Measurements from ENCODE around the gene UCN. TPM values are rescaled to one million over a fixed set of nuclear protein-coding genes. Genes with fewer than 3 reads are reported as not detected.

UCN gene
- total and polyA plus RNA-seq, 10 of the 15 experiments (the other 5 are each of a cell fraction or from before 2014, with no cell fraction given), result 0.10 to 3.8 (median 1.1) TPM; not detected in 1

DNA sequence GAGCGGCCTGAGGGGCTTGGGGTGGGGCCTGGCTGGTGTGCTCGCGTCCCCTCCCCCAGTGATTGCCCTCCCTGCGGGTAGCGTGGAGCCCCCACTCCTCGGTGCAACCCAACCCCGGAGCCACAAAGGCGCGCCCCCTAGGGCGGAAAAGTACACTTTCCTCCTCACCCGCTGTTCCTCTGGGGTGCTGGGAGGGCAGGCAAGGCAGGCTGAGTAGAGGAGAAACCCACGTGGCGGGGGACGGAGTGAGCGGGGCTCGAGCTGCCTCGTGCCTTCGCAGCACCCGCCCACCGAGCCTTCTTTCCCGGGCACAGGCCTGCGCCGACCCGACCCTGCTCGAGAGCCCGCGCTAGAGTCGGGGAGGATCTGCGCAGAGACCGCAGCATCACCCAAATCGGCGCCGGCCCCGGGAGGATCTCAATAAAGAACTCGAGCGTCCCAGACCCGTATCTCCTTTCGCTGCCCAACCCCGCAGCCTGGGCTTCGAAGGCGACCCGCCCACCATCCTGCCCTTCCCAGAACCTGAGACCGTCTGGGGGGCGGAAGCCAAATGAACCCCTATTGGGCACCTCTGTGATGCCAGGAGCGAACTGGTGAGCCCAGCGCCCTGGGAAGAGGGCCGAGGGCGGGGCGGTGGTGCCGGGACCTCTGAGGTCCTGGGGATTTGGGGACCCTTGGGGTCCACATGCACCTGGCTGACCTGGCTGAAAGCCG lies 1.5 kb downstream of the UCN start:
- TF ChIP-seq JUND (IDR thresholded peaks at IDR 0.05; ENCODE audit: low read depth, low read length) (no peak), CREB1 (IDR thresholded peaks at IDR 0.05; ENCODE audit: low read depth) (no peak), LARP7 (IDR thresholded peaks at IDR 0.05) (no peak)
- Histone ChIP-seq H3K36me3 (ENCODE audit: control insufficient read depth in 2 of 2, insufficient read depth in 2 of 2, low read length in 1 of 2) (peaks cover 0 to 3% of the 10 kb centered on the region in 2 experiments; a peak in 1 of 4 replicates), H3K4me2 (ENCODE audit: control insufficient read depth, insufficient read depth) (no peak overlapping the region), H3K4me1 (ENCODE audit: control insufficient read depth, insufficient read depth, low read length) (no peaks in the 10 kb centered on the region), H3K4me3 (no peak overlapping the region), H3K9ac (ENCODE audit: control insufficient read depth, insufficient read depth, low read length) (no peak overlapping the region), H4K20me1 (ENCODE audit: control insufficient read depth, insufficient read depth) (no peaks in the 10 kb centered on the region), H3K9me3 (replicated peaks; ENCODE audit: control insufficient read depth, insufficient read depth, low read length) (no peaks in the 10 kb centered on the region; the same call in 2 of the 3 replicates), H3K27ac (ENCODE audit: control insufficient read depth, insufficient read depth) (no peak overlapping the region), H2AFZ (ENCODE audit: control insufficient read depth, low read depth, low read length) (no peak overlapping the region), H3K27me3 (replicated peaks in 1 of 2; ENCODE audit: control insufficient read depth in 2 of 2, insufficient read depth in 2 of 2, low read length in 1 of 2) (no peaks in the 10 kb centered on the region; a peak in 1 of 4 replicates), H3K79me2 (ENCODE audit: control insufficient read depth, insufficient read depth, low read length) (no peaks in the 10 kb centered on the region)
- POLR2A ChIA-PET, result no interaction called here
- in situ Hi-C loops (cut with MboI), result no loop called here
- RAD21 ChIA-PET (ENCODE audit: unreplicated experiment), result no interaction called here
- no TSS peak for BruUV-seq (replicated peaks)
- ATAC-seq (peak; percentile 51), FAIRE-seq (no peak), DNase-seq (ENCODE audit: low read depth, low spot score) (no peak)
- CTCF ChIA-PET, result no interaction called here
- intact Hi-C loops (cut with micrococcal nuclease; ENCODE audit: unreplicated experiment), result no loop called here
- SMC1A ChIA-PET (ENCODE audit: uncharacterized antibody, unreplicated experiment), result no interaction called here
- 18% methylated on average over 49 of the region's 51 CpGs for WGBS (ENCODE audit: insufficient coverage, insufficient replicate concordance, low lambda C conversion rate, missing lambda C conversion rate)

DNA sequence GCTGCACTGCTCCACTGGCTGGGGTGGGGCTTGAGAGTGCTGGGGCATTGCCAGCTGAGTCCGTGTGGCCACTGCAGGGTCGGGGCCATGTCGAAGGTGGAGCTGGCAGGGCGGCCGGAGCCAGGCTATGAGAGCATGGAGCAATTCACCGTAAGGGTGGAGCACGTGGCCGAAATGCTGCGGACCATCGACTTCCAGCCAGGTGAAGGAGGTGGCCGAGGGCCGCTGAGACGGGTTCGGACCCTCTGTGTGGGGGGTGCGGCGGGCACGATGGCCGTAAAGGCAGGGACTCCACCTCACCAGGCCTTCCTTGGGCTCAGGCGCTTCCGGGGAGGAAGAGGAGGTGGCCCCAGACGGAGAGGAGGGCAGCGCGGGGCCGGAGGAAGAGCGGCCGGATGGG lies 2.1 kb downstream of the UCN start:
- Histone ChIP-seq H3K9ac (ENCODE audit: control insufficient read depth, insufficient read depth, low read length) (no peak overlapping the region), H2AFZ (ENCODE audit: control insufficient read depth, low read depth, low read length) (no peak overlapping the region), H3K36me3 (ENCODE audit: control insufficient read depth in 2 of 2, insufficient read depth in 2 of 2, low read length in 1 of 2) (no peaks in the 10 kb centered on the region), H3K9me3 (replicated peaks; ENCODE audit: control insufficient read depth, insufficient read depth, low read length) (no peaks in the 10 kb centered on the region; the same call in 2 of the 3 replicates), H3K4me2 (ENCODE audit: control insufficient read depth, insufficient read depth) (no peak overlapping the region), H3K79me2 (ENCODE audit: control insufficient read depth, insufficient read depth, low read length) (no peaks in the 10 kb centered on the region), H3K27ac (ENCODE audit: control insufficient read depth, insufficient read depth) (no peak overlapping the region), H3K27me3 (replicated peaks in 1 of 2; ENCODE audit: control insufficient read depth in 2 of 2, insufficient read depth in 2 of 2, low read length in 1 of 2) (no peaks in the 10 kb centered on the region; a peak in 1 of 4 replicates), H4K20me1 (ENCODE audit: control insufficient read depth, insufficient read depth) (no peaks in the 10 kb centered on the region), H3K4me3 (no peak overlapping the region), H3K4me1 (ENCODE audit: control insufficient read depth, insufficient read depth, low read length) (no peaks in the 10 kb centered on the region)
- 77% methylated on average over 17 of the region's 26 CpGs for WGBS (ENCODE audit: insufficient coverage, insufficient replicate concordance, low lambda C conversion rate, missing lambda C conversion rate)
- intact Hi-C loops (cut with micrococcal nuclease; ENCODE audit: unreplicated experiment) (no loop called here), in situ Hi-C loops (cut with MboI) (no loop called here)
- ATAC-seq, result no peak; the same call in 1 of the 3 replicates
- no peak for DNase-seq (ENCODE audit: low read depth, low spot score)
- no peak for FAIRE-seq
- ChIA-PET POLR2A (no interaction called here), SMC1A (ENCODE audit: uncharacterized antibody, unreplicated experiment) (no interaction called here), CTCF (interaction anchor here (0.6 to 1.4 kb wide), 2 partner anchors 27 to 198 kb away, joined by 3 read pairs; no protein-coding TSS in a partner anchor), RAD21 (ENCODE audit: unreplicated experiment) (no interaction called here)
- BruUV-seq (replicated peaks), result no TSS peak
- TF ChIP-seq RFX5 (IDR thresholded peaks at IDR 0.05; ENCODE audit: low read depth, low read length), result no peak
- TF ChIP-seq HDGF (IDR thresholded peaks at IDR 0.05), result no peak
- TF ChIP-seq, protein P1, sequence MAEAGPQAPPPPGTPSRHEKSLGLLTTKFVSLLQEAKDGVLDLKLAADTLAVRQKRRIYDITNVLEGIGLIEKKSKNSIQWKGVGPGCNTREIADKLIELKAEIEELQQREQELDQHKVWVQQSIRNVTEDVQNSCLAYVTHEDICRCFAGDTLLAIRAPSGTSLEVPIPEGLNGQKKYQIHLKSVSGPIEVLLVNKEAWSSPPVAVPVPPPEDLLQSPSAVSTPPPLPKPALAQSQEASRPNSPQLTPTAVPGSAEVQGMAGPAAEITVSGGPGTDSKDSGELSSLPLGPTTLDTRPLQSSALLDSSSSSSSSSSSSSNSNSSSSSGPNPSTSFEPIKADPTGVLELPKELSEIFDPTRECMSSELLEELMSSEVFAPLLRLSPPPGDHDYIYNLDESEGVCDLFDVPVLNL (IDR thresholded peaks at IDR 0.05; ENCODE audit: low read depth, low read length), result no peak
- TF ChIP-seq, protein P2, sequence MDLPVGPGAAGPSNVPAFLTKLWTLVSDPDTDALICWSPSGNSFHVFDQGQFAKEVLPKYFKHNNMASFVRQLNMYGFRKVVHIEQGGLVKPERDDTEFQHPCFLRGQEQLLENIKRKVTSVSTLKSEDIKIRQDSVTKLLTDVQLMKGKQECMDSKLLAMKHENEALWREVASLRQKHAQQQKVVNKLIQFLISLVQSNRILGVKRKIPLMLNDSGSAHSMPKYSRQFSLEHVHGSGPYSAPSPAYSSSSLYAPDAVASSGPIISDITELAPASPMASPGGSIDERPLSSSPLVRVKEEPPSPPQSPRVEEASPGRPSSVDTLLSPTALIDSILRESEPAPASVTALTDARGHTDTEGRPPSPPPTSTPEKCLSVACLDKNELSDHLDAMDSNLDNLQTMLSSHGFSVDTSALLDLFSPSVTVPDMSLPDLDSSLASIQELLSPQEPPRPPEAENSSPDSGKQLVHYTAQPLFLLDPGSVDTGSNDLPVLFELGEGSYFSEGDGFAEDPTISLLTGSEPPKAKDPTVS (IDR thresholded peaks at IDR 0.05; ENCODE audit: low read depth, low read length), result no peak
- no peak for TF ChIP-seq IKZF1 (conservative IDR thresholded peaks at IDR 0.05)
- TF ChIP-seq, protein P3, sequence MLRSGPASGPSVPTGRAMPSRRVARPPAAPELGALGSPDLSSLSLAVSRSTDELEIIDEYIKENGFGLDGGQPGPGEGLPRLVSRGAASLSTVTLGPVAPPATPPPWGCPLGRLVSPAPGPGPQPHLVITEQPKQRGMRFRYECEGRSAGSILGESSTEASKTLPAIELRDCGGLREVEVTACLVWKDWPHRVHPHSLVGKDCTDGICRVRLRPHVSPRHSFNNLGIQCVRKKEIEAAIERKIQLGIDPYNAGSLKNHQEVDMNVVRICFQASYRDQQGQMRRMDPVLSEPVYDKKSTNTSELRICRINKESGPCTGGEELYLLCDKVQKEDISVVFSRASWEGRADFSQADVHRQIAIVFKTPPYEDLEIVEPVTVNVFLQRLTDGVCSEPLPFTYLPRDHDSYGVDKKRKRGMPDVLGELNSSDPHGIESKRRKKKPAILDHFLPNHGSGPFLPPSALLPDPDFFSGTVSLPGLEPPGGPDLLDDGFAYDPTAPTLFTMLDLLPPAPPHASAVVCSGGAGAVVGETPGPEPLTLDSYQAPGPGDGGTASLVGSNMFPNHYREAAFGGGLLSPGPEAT (IDR thresholded peaks at IDR 0.05; ENCODE audit: low read depth), result no peak
- no peak for TF ChIP-seq MEF2B (IDR thresholded peaks at IDR 0.05; ENCODE audit: partially characterized antibody, poor library complexity, severe bottlenecking)
- TF ChIP-seq RB1 (IDR thresholded peaks at IDR 0.05; ENCODE audit: borderline replicate concordance), result no peak
- no peak for TF ChIP-seq BRCA1 (IDR thresholded peaks at IDR 0.05; ENCODE audit: low read depth, low read length)

All from GM12878 (cell line).